A673 (cell line): ENCODE results near the gene HS3ST5. TPM values are rescaled to one million over a fixed set of nuclear protein-coding genes. Genes with fewer than 3 reads are reported as not detected.

Experiments
- BruUV-seq: library from RNA; stranded (reverse); fragments of 400-500 nt; replicated peaks from 2 replicates; lab custom pipeline; 2021; lab: Mats Ljungman, UMichigan
- CTCF ChIA-PET: fragments of 300-600 bp; sonication (Branson Sonifier 250); formaldehyde crosslinking; loops from one replicate; lab custom pipeline; 2022; ENCODE audit warnings: antibody characterized with exemption; lab: Charles Lee
- POLR2A ChIA-PET: fragments of 300-600 bp; sonication (Branson Sonifier 250); formaldehyde crosslinking; loops from one replicate; lab custom pipeline; 2022; ENCODE audit warnings: antibody characterized with exemption; ENCODE audit not compliant: low non-redundant PET; lab: Charles Lee
- DNase-seq: peaks from one replicate; pipeline ENCODE4 v3.0.0-alpha.2; 2015; ENCODE audit warnings: low spot score
- H3K27ac ChIP-seq: fragments of 200-600 bp; sonication (generic); 2 replicates; pipeline ENCODE4 v1.5.1; 2016; ENCODE audit warnings: mixed run types, low read depth, mild to moderate bottlenecking, mixed read lengths, antibody characterized with exemption, low read length; ENCODE audit not compliant: poor library complexity, severe bottlenecking
- H3K27me3 ChIP-seq: fragments of 200-600 bp; sonication (generic); replicated peaks from 2 replicates; pipeline ENCODE4 v1.6.1; 2017; ENCODE audit warnings: mixed run types, low read depth, mild to moderate bottlenecking, mixed read lengths, antibody characterized with exemption, low read length; ENCODE audit not compliant: insufficient read depth, poor library complexity
- H3K36me3 ChIP-seq: fragments of 200-600 bp; sonication (generic); 2 replicates; pipeline ENCODE4 v1.6.1; 2016; ENCODE audit warnings: mixed run types, mild to moderate bottlenecking, mixed read lengths, antibody characterized with exemption, low read length; ENCODE audit not compliant: insufficient read depth, poor library complexity, severe bottlenecking
- H3K4me1 ChIP-seq: fragments of 200-600 bp; sonication (generic); 2 replicates; pipeline ENCODE4 v1.6.1; 2017; ENCODE audit warnings: mixed run types, mild to moderate bottlenecking, mixed read lengths, antibody characterized with exemption, low read length; ENCODE audit not compliant: insufficient read depth, poor library complexity, severe bottlenecking
- H3K4me3 ChIP-seq: fragments of 200-600 bp; sonication (generic); 2 replicates; pipeline ENCODE4 v1.5.1; 2016; ENCODE audit warnings: low read depth, mixed run types, mild to moderate bottlenecking, mixed read lengths, low read length; ENCODE audit not compliant: poor library complexity, severe bottlenecking
- H3K9me3 ChIP-seq: fragments of 200-600 bp; sonication (generic); 2 replicates; pipeline ENCODE4 v1.6.1; 2016; ENCODE audit warnings: mixed run types, low read depth, mild to moderate bottlenecking, mixed read lengths, antibody characterized with exemption, low read length; ENCODE audit not compliant: poor library complexity, severe bottlenecking
- CTCF ChIP-seq: fragments of 300-800, 200-600 bp; sonication (generic); conservative IDR thresholded peaks from 2 replicates; pipeline ENCODE4 v1.5.1; 2017; ENCODE audit warnings: low read depth, mild to moderate bottlenecking, antibody characterized with exemption, low read length, moderate library complexity, mixed read lengths
- EZH2 ChIP-seq: fragments of 200-600 bp; sonication (generic); IDR thresholded peaks from 2 replicates; pipeline ENCODE4 v1.6.1; 2017; ENCODE audit warnings: borderline replicate concordance, low read depth, mild to moderate bottlenecking, mixed read lengths, antibody characterized with exemption, low read length; ENCODE audit not compliant: poor library complexity, severe bottlenecking
- intact Hi-C: fragments of 100-400 bp; cut with micrococcal nuclease; formaldehyde crosslinking; loops from one replicate; pipeline ENCODE4 v1.10.0; 2022; ENCODE audit not compliant: unreplicated experiment
- total RNA-seq: library from RNA; stranded (reverse); gene quantifications from 2 replicates; pipeline ENCODE4 v1.2.3, GENCODE V29; 2021

HS3ST5 gene
- total RNA-seq, 1 experiment from 2014 or later = not detected

- TF ChIP-seq CTCF (no peak), EZH2 (no peak)
- H3K27ac ChIP-seq = no peak overlapping the region
- H3K9me3 ChIP-seq = no peaks in the 10 kb centered on the region
- POLR2A ChIA-PET = no interaction called here
- H3K27me3 ChIP-seq = no peaks in the 10 kb centered on the region
- DNase-seq = no peak
- intact Hi-C loops = no loop called here
- CTCF ChIA-PET = no interaction called here
- H3K4me3 ChIP-seq = no peak overlapping the region
- BruUV-seq = no TSS peak
- no peaks in the 10 kb centered on the region for H3K36me3 ChIP-seq
- H3K4me1 ChIP-seq = no peaks in the 10 kb centered on the region
These were observed 95.7 kb downstream of the HS3ST5 start for GRCh38 chr6:114247101-114247500.

GRCh38 chr6:114240796-114241195 is 102.0 kb downstream of the HS3ST5 start:
- no peaks in the 10 kb centered on the region for H3K27me3 ChIP-seq
- TF ChIP-seq EZH2 (no peak), CTCF (no peak)
- ChIA-PET POLR2A (interaction anchor here (0.9 kb wide), 1 partner anchor 21 kb away, joined by 3 read pairs; no protein-coding TSS in a partner anchor), CTCF (no interaction called here)
- no TSS peak for BruUV-seq
- H3K36me3 ChIP-seq = no peaks in the 10 kb centered on the region
- H3K4me1 ChIP-seq = no peaks in the 10 kb centered on the region
- intact Hi-C loops = no loop called here
- H3K9me3 ChIP-seq = no peaks in the 10 kb centered on the region
- no peak for DNase-seq
- H3K4me3 ChIP-seq = no peak overlapping the region
- H3K27ac ChIP-seq = no peak overlapping the region

GRCh38 chr6:114228675-114229074 is 114.1 kb downstream of the HS3ST5 start:
- intact Hi-C loops = no loop called here
- Histone ChIP-seq H3K36me3 (no peaks in the 10 kb centered on the region), H3K4me3 (no peak overlapping the region), H3K27ac (no peak overlapping the region), H3K9me3 (no peaks in the 10 kb centered on the region), H3K27me3 (no peaks in the 10 kb centered on the region), H3K4me1 (no peaks in the 10 kb centered on the region)
- no peak for TF ChIP-seq CTCF
- no peak for TF ChIP-seq EZH2
- ChIA-PET CTCF (no interaction called here), POLR2A (no interaction called here)
- DNase-seq = no peak
- BruUV-seq = no TSS peak
